HL-60 (cell line): ENCODE results near the gene PRKCSH.

Experiments used
- DNase-seq, 2 experiments: peaks; one replicate each; pipeline ENCODE4 v3.0.0-alpha.2; 2010 to 2020; ENCODE audit warnings: low read depth in 1 of 2, low spot score in 1 of 2
- H3K27ac ChIP-seq: fragments of 250-450 bp; sonication (Bioruptor Pico); replicated peaks from 2 replicates; pipeline ENCODE4 v1.5.1; 2020; ENCODE audit warnings: mild to moderate bottlenecking, moderate library complexity
- H3K27me3 ChIP-seq: fragments of 250-450 bp; sonication (Bioruptor Pico); 2 replicates; pipeline ENCODE4 v1.5.1; 2021; ENCODE audit warnings: mild to moderate bottlenecking, moderate library complexity; ENCODE audit not compliant: insufficient read depth, poor library complexity, severe bottlenecking
- H3K4me3 ChIP-seq: replicated peaks from 2 replicates; pipeline ENCODE4 v1.5.1; 2011; ENCODE audit warnings: mild to moderate bottlenecking, control low read depth, low read length; ENCODE audit not compliant: insufficient read depth
- GABPA ChIP-seq: IDR thresholded peaks from 2 replicates; pipeline ENCODE4 v1.6.1; 2012; ENCODE audit warnings: low read depth
- POLR2AphosphoS5 ChIP-seq: IDR thresholded peaks from 2 replicates; pipeline ENCODE4 v1.6.1; 2012; ENCODE audit warnings: low read depth
- SPI1 ChIP-seq: IDR thresholded peaks from 2 replicates; pipeline ENCODE4 v1.6.1; 2012; ENCODE audit warnings: low read depth, mild to moderate bottlenecking, borderline replicate concordance
- TF ChIP-seq, protein P1 (sequence below): IDR thresholded peaks from one replicate; pipeline ENCODE4 v1.5.1; 2011; ENCODE audit warnings: low read length, control low read depth, inconsistent platforms; ENCODE audit not compliant: insufficient read depth
- TF ChIP-seq, protein P2 (sequence below): IDR thresholded peaks from 2 replicates; pipeline ENCODE4 v1.6.1; 2012; ENCODE audit warnings: low read depth; ENCODE audit not compliant: insufficient replicate concordance

PRKCSH gene

DNA sequence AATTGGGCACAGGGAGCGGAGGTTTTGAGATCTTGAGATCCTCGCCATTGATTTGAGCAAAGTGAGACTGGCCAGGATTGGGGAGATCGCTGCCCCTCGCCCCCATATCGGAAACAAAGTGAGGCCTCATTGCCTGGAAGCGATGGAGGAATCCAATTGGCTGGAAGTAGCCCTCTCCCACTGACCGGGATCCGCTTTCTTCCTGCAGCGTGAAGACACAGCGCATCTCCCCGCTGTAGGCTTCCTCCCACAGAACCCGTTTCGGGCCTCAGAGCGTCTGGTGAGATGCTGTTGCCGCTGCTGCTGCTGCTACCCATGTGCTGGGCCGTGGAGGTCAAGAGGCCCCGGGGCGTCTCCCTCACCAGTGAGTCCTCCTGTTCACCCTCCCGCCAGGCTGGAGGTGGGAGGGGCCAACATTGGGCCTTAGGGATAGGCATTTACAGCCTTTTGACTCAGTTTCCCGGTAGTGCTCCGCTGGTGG is 438 bp downstream of the PRKCSH start:
- peak overlapping the region; percentile 87 for H3K27ac ChIP-seq
- DNase-seq: peak in 1 of 2 experiments; percentile 15
- H3K4me3 ChIP-seq: peak overlapping the region; percentile 85
- H3K27me3 ChIP-seq: no peaks in the 10 kb centered on the region
- TF ChIP-seq, protein P1, sequence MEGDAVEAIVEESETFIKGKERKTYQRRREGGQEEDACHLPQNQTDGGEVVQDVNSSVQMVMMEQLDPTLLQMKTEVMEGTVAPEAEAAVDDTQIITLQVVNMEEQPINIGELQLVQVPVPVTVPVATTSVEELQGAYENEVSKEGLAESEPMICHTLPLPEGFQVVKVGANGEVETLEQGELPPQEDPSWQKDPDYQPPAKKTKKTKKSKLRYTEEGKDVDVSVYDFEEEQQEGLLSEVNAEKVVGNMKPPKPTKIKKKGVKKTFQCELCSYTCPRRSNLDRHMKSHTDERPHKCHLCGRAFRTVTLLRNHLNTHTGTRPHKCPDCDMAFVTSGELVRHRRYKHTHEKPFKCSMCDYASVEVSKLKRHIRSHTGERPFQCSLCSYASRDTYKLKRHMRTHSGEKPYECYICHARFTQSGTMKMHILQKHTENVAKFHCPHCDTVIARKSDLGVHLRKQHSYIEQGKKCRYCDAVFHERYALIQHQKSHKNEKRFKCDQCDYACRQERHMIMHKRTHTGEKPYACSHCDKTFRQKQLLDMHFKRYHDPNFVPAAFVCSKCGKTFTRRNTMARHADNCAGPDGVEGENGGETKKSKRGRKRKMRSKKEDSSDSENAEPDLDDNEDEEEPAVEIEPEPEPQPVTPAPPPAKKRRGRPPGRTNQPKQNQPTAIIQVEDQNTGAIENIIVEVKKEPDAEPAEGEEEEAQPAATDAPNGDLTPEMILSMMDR: no peak
- TF ChIP-seq, protein P2, sequence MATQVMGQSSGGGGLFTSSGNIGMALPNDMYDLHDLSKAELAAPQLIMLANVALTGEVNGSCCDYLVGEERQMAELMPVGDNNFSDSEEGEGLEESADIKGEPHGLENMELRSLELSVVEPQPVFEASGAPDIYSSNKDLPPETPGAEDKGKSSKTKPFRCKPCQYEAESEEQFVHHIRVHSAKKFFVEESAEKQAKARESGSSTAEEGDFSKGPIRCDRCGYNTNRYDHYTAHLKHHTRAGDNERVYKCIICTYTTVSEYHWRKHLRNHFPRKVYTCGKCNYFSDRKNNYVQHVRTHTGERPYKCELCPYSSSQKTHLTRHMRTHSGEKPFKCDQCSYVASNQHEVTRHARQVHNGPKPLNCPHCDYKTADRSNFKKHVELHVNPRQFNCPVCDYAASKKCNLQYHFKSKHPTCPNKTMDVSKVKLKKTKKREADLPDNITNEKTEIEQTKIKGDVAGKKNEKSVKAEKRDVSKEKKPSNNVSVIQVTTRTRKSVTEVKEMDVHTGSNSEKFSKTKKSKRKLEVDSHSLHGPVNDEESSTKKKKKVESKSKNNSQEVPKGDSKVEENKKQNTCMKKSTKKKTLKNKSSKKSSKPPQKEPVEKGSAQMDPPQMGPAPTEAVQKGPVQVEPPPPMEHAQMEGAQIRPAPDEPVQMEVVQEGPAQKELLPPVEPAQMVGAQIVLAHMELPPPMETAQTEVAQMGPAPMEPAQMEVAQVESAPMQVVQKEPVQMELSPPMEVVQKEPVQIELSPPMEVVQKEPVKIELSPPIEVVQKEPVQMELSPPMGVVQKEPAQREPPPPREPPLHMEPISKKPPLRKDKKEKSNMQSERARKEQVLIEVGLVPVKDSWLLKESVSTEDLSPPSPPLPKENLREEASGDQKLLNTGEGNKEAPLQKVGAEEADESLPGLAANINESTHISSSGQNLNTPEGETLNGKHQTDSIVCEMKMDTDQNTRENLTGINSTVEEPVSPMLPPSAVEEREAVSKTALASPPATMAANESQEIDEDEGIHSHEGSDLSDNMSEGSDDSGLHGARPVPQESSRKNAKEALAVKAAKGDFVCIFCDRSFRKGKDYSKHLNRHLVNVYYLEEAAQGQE: no peak
- TF ChIP-seq POLR2AphosphoS5: no peak
- no peak for TF ChIP-seq GABPA
- no peak for TF ChIP-seq SPI1

DNA sequence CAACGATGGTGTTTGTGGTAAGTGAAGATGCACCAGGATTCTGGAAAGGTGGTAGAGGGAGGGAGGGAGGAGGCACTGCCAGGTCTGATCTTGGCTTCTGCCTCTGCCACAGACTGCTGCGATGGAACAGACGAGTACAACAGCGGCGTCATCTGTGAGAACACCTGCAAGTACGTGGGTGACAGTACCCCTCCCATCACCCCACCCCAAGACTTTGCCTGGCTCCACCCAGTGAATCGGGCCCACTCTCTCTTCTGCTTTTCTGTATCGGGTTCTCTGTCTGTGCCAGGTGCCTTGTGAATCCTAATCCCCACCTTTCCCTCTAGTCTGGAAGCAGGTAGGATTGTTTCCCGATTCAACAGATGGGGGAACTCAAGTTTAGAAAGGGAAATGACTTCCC is 2.5 kb downstream of the PRKCSH start:
- DNase-seq: no peak
- H3K27ac ChIP-seq: no peak overlapping the region
- H3K27me3 ChIP-seq: no peaks in the 10 kb centered on the region
- TF ChIP-seq SPI1: no peak
- TF ChIP-seq, protein P1: no peak
- no peak for TF ChIP-seq POLR2AphosphoS5
- no peak for TF ChIP-seq GABPA
- TF ChIP-seq, protein P2: no peak
- no peak overlapping the region for H3K4me3 ChIP-seq

DNA sequence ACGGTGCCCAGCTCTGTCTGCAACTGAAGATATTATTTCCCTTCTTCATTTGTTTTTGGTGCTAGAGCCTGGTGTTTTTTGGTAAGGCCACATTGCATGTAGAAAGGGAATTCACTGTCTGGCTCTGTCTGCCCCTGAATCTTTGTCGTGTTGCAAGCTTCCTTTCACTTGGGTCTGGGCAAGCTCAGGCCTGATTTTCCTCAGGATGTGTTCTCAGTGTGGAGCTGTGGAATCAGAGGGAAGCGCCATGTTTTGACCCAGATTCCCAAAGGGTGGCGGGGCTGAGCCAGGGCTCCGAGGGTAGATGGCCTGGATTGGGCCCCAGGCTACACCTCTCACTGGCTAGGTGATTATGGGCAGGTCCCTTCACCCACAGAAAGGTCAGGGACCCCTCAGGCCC is 8.6 kb downstream of the PRKCSH start:
- no peaks in the 10 kb centered on the region for H3K27me3 ChIP-seq
- no peak overlapping the region for H3K27ac ChIP-seq
- TF ChIP-seq POLR2AphosphoS5 (no peak), SPI1 (no peak), GABPA (no peak)
- TF ChIP-seq, protein P2: no peak
- TF ChIP-seq, protein P1: no peak
- H3K4me3 ChIP-seq: no peak overlapping the region
- DNase-seq: no peak
